ENCODE measurements around the gene FN3KRP. TPM values are rescaled to one million over a fixed set of nuclear protein-coding genes. Genes with fewer than 3 reads are reported as not detected.

FN3KRP gene
- total RNA-seq, 1 experiment from 2014 or later, result 19.7 TPM

GRCh38 chr17:82674656-82675475, 41.6 kb upstream of the FN3KRP start:
- ATAC-seq (no peak), DNase-seq (ENCODE audit: low spot score) (no peak)
- no peak for TF ChIP-seq ETV6 (CRISPR knock-in tag; IDR thresholded peaks at IDR 0.05)
- TF ChIP-seq ELF4 (CRISPR knock-in tag; IDR thresholded peaks at IDR 0.05; ENCODE audit: low read depth), result no peak
- CTCF ChIA-PET, result no interaction called here
- no peaks in the 10 kb centered on the region for H3K36me3 Mint-ChIP-seq
- POLR2A ChIA-PET, result no interaction called here
- peaks cover 14% of the 10 kb centered on the region for H3K9me3 Mint-ChIP-seq
- H3K27ac Mint-ChIP-seq, result no peak overlapping the region; the same call in 1 of the 2 replicates
- H3K27me3 Mint-ChIP-seq (ENCODE audit: low read depth), result no peaks in the 10 kb centered on the region; the same call in 1 of the 2 replicates
- no peak overlapping the region for H3K4me3 Mint-ChIP-seq
- H3K4me1 Mint-ChIP-seq, result no peaks in the 10 kb centered on the region

- TF ChIP-seq SMAD4 (CRISPR knock-in tag; IDR thresholded peaks at IDR 0.05), result no peak
- no peak for TF ChIP-seq NFYB (CRISPR knock-in tag; conservative IDR thresholded peaks at IDR 0.05; ENCODE audit: low read depth)
- no peak for TF ChIP-seq TCF7 (CRISPR knock-in tag; IDR thresholded peaks at IDR 0.05; ENCODE audit: low read depth)
- TF ChIP-seq FOXP1 (CRISPR knock-in tag; IDR thresholded peaks at IDR 0.05; ENCODE audit: borderline replicate concordance), result no peak
- TF ChIP-seq ZNF219 (CRISPR knock-in tag; IDR thresholded peaks at IDR 0.05; ENCODE audit: borderline replicate concordance), result no peak
- TF ChIP-seq, protein P1, sequence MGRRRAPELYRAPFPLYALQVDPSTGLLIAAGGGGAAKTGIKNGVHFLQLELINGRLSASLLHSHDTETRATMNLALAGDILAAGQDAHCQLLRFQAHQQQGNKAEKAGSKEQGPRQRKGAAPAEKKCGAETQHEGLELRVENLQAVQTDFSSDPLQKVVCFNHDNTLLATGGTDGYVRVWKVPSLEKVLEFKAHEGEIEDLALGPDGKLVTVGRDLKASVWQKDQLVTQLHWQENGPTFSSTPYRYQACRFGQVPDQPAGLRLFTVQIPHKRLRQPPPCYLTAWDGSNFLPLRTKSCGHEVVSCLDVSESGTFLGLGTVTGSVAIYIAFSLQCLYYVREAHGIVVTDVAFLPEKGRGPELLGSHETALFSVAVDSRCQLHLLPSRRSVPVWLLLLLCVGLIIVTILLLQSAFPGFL (CRISPR knock-in tag; IDR thresholded peaks at IDR 0.05; ENCODE audit: borderline replicate concordance), result no peak
- no peak for TF ChIP-seq HMGA2 (CRISPR knock-in tag; IDR thresholded peaks at IDR 0.05)
- TF ChIP-seq, protein P2, sequence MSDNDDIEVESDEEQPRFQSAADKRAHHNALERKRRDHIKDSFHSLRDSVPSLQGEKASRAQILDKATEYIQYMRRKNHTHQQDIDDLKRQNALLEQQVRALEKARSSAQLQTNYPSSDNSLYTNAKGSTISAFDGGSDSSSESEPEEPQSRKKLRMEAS (CRISPR knock-in tag; IDR thresholded peaks at IDR 0.05), result no peak
- TF ChIP-seq, protein P3, sequence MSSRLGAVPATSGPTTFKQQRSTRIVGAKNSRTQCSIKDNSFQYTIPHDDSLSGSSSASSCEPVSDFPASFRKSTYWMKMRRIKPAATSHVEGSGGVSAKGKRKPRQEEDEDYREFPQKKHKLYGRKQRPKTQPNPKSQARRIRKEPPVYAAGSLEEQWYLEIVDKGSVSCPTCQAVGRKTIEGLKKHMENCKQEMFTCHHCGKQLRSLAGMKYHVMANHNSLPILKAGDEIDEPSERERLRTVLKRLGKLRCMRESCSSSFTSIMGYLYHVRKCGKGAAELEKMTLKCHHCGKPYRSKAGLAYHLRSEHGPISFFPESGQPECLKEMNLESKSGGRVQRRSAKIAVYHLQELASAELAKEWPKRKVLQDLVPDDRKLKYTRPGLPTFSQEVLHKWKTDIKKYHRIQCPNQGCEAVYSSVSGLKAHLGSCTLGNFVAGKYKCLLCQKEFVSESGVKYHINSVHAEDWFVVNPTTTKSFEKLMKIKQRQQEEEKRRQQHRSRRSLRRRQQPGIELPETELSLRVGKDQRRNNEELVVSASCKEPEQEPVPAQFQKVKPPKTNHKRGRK (CRISPR knock-in tag; IDR thresholded peaks at IDR 0.05; ENCODE audit: borderline replicate concordance), result no peak
- TF ChIP-seq, protein P4, sequence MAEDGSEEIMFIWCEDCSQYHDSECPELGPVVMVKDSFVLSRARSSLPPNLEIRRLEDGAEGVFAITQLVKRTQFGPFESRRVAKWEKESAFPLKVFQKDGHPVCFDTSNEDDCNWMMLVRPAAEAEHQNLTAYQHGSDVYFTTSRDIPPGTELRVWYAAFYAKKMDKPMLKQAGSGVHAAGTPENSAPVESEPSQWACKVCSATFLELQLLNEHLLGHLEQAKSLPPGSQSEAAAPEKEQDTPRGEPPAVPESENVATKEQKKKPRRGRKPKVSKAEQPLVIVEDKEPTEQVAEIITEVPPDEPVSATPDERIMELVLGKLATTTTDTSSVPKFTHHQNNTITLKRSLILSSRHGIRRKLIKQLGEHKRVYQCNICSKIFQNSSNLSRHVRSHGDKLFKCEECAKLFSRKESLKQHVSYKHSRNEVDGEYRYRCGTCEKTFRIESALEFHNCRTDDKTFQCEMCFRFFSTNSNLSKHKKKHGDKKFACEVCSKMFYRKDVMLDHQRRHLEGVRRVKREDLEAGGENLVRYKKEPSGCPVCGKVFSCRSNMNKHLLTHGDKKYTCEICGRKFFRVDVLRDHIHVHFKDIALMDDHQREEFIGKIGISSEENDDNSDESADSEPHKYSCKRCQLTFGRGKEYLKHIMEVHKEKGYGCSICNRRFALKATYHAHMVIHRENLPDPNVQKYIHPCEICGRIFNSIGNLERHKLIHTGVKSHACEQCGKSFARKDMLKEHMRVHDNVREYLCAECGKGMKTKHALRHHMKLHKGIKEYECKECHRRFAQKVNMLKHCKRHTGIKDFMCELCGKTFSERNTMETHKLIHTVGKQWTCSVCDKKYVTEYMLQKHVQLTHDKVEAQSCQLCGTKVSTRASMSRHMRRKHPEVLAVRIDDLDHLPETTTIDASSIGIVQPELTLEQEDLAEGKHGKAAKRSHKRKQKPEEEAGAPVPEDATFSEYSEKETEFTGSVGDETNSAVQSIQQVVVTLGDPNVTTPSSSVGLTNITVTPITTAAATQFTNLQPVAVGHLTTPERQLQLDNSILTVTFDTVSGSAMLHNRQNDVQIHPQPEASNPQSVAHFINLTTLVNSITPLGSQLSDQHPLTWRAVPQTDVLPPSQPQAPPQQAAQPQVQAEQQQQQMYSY (CRISPR knock-in tag; IDR thresholded peaks at IDR 0.05), result no peak
- Mint-ChIP-seq H3K36me3 (no peaks in the 10 kb centered on the region), H3K27me3 (ENCODE audit: low read depth) (no peaks in the 10 kb centered on the region; the same call in 1 of the 2 replicates), H3K4me1 (no peaks in the 10 kb centered on the region), H3K4me3 (no peak overlapping the region), H3K9me3 (peaks cover 14% of the 10 kb centered on the region), H3K27ac (no peak overlapping the region)
- ChIA-PET POLR2A (no interaction called here), CTCF (no interaction called here)
- ATAC-seq (no peak), DNase-seq (ENCODE audit: low spot score) (no peak)
These were observed 40.8 kb upstream of the FN3KRP start for GRCh38 chr17:82675476-82676245.

GRCh38 chr17:82677353-82677925, 39.1 kb upstream of the FN3KRP start:
- Mint-ChIP-seq H3K36me3 (no peaks in the 10 kb centered on the region), H3K9me3 (peaks cover 16% of the 10 kb centered on the region), H3K27me3 (ENCODE audit: low read depth) (no peaks in the 10 kb centered on the region; the same call in 1 of the 2 replicates), H3K4me1 (no peaks in the 10 kb centered on the region), H3K27ac (no peak overlapping the region), H3K4me3 (no peak overlapping the region)
- ATAC-seq (no peak), DNase-seq (ENCODE audit: low spot score) (no peak)
- POLR2A ChIA-PET, result no interaction called here
- CTCF ChIA-PET, result interaction anchor here (1.2 kb wide), 1 partner anchor 9 kb away, joined by 4 read pairs; no protein-coding TSS in a partner anchor
- no peak for TF ChIP-seq ATF1 (CRISPR knock-in tag; IDR thresholded peaks at IDR 0.05)
- no peak for TF ChIP-seq ZNF263 (CRISPR knock-in tag; IDR thresholded peaks at IDR 0.05; ENCODE audit: low read depth)
- no peak for TF ChIP-seq FOXP1 (CRISPR knock-in tag; IDR thresholded peaks at IDR 0.05; ENCODE audit: borderline replicate concordance)
- TF ChIP-seq JUN (CRISPR knock-in tag; IDR thresholded peaks at IDR 0.05), result no peak
- TF ChIP-seq ZNF121 (CRISPR knock-in tag; IDR thresholded peaks at IDR 0.05), result no peak
- TF ChIP-seq ZBTB21 (CRISPR knock-in tag; IDR thresholded peaks at IDR 0.05; ENCODE audit: borderline replicate concordance), result no peak
- no peak for TF ChIP-seq HMGA2 (CRISPR knock-in tag; IDR thresholded peaks at IDR 0.05)
- TF ChIP-seq, protein P5, sequence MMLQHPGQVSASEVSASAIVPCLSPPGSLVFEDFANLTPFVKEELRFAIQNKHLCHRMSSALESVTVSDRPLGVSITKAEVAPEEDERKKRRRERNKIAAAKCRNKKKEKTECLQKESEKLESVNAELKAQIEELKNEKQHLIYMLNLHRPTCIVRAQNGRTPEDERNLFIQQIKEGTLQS (CRISPR knock-in tag; conservative IDR thresholded peaks at IDR 0.05), result no peak
- no peak for TF ChIP-seq TP53 (CRISPR knock-in tag; IDR thresholded peaks at IDR 0.05)
- TF ChIP-seq ZNF423 (CRISPR knock-in tag; IDR thresholded peaks at IDR 0.05), result no peak
- TF ChIP-seq, protein P2 (CRISPR knock-in tag; IDR thresholded peaks at IDR 0.05), result no peak

All from WTC11 (cell line).